Liver (tissue), 9 donors: ENCODE results near the gene PGM3. TPM values are rescaled to one million over a fixed set of nuclear protein-coding genes. Genes with fewer than 3 reads are reported as not detected.

ENCODE experiments used
- DNase-seq: peaks from one replicate; pipeline ENCODE4 v3.0.0-alpha.2; 2017; ENCODE audit warnings: low spot score
- H3K27ac ChIP-seq, 2 donors: one replicate each; pipeline ENCODE4 v1.7.0; 2013; ENCODE audit warnings: inconsistent platforms in 2 of 2, low read length in 2 of 2, control low read depth in 1 of 2, low read depth in 1 of 2, mild to moderate bottlenecking in 1 of 2
- H3K27me3 ChIP-seq, 4 donors: one replicate each; pipeline versions ENCODE4 v1.6.1 to v1.7.0; 2013; ENCODE audit warnings: low read length in 3 of 4, inconsistent platforms in 1 of 4, mild to moderate bottlenecking in 1 of 4, moderate library complexity in 1 of 4; ENCODE audit not compliant: control insufficient read depth in 4 of 4, insufficient read depth in 4 of 4
- H3K36me3 ChIP-seq, 4 donors: one replicate each; pipeline versions ENCODE4 v1.6.1 to v1.7.0; 2013; ENCODE audit warnings: low read length in 3 of 4, mild to moderate bottlenecking in 3 of 4, low read depth in 1 of 4, moderate library complexity in 1 of 4; ENCODE audit not compliant: control insufficient read depth in 4 of 4, insufficient read depth in 3 of 4
- H3K4me1 ChIP-seq, 4 donors: one replicate each; pipeline versions ENCODE4 v1.6.1 to v1.7.0; 2013; ENCODE audit warnings: low read length in 3 of 4, mild to moderate bottlenecking in 3 of 4, moderate library complexity in 1 of 4; ENCODE audit not compliant: control insufficient read depth in 4 of 4, insufficient read depth in 4 of 4
- H3K4me3 ChIP-seq, 3 donors: one replicate each; pipeline versions ENCODE4 v1.6.1 to v1.7.0; 2013; ENCODE audit warnings: low read length in 3 of 3, control low read depth in 1 of 3, low read depth in 1 of 3, mild to moderate bottlenecking in 1 of 3
- H3K9ac ChIP-seq, 2 donors: one replicate each; pipeline ENCODE4 v1.7.0; 2013; ENCODE audit warnings: low read length in 2 of 2, mild to moderate bottlenecking in 2 of 2, moderate library complexity in 2 of 2, control low read depth in 1 of 2, low read depth in 1 of 2
- H3K9me3 ChIP-seq, 4 donors: one replicate each; pipeline versions ENCODE4 v1.6.1 to v1.7.0; 2013; ENCODE audit warnings: low read length in 3 of 4; ENCODE audit not compliant: control insufficient read depth in 4 of 4
- FOXA1 ChIP-seq: IDR thresholded peaks from 2 replicates; pipeline ENCODE4 v1.6.1; 2016; ENCODE audit warnings: antibody characterized with exemption
- FOXA2 ChIP-seq: IDR thresholded peaks from 2 replicates; pipeline ENCODE4 v1.6.1; 2016; ENCODE audit warnings: antibody characterized with exemption
- GABPA ChIP-seq, 2 donors: IDR thresholded peaks in 1 of 2; conservative IDR thresholded peaks in 1 of 2; 2 replicates each; pipeline ENCODE4 v1.6.1; 2016; ENCODE audit warnings: antibody characterized with exemption in 2 of 2, mild to moderate bottlenecking in 1 of 2, moderate library complexity in 1 of 2
- HNF4A ChIP-seq, 2 donors: conservative IDR thresholded peaks; 2 replicates each; pipeline ENCODE4 v1.6.1; 2016; ENCODE audit warnings: antibody characterized with exemption in 2 of 2, mild to moderate bottlenecking in 2 of 2
- JUND ChIP-seq, 2 donors: IDR thresholded peaks; 2 replicates each; pipeline ENCODE4 v1.6.1; 2016; ENCODE audit warnings: antibody characterized with exemption in 2 of 2
- REST ChIP-seq: IDR thresholded peaks from 2 replicates; pipeline ENCODE4 v1.6.1; 2016; ENCODE audit warnings: antibody characterized with exemption, mild to moderate bottlenecking
- TAF1 ChIP-seq: conservative IDR thresholded peaks from 2 replicates; pipeline ENCODE4 v1.6.1; 2016; ENCODE audit warnings: antibody characterized with exemption, mild to moderate bottlenecking
- WGBS: extraction: QIAGEN DNeasy Blood & Tissue Kit; methylation state at CpG from one replicate; pipeline ENCODE4 v1.1.7; 2013; 5-methylcytosine and 5-hydroxymethylcytosine counted together
- polyA plus RNA-seq, 2 donors: library from polyadenylated mRNA; stranded (reverse) in 1 of 2; unstranded in 1 of 2; fragments of 200-250 nt in 1 of 2; fragments of >200 nt in 1 of 2; fragmentation: Nextera tagmentation in 1 of 2; extraction: Ambion mirVana in 1 of 2; gene quantifications; one replicate each; pipeline versions ENCODE4 v1.2.1 to v1.2.3, GENCODE V29; 2013 to 2015
- total RNA-seq, 2 donors: library from RNA; depleted of rRNA; stranded (reverse); fragments of >200 nt; gene quantifications; one replicate each; pipeline ENCODE4 v1.2.3, GENCODE V29; 2014
- TF ChIP-seq, protein P1 (sequence below): IDR thresholded peaks from 2 replicates; pipeline ENCODE4 v1.6.1; 2016; ENCODE audit warnings: antibody characterized with exemption
- TF ChIP-seq, protein P2 (sequence below): IDR thresholded peaks from 2 replicates; pipeline ENCODE4 v1.6.1; 2016; ENCODE audit warnings: antibody characterized with exemption
- TF ChIP-seq, protein P3 (sequence below): fragments of 150-350 bp; IDR thresholded peaks from 2 replicates; pipeline ENCODE4 v1.5.1; 2017; ENCODE audit warnings: improper control_type of control experiment, low read depth, low read length; ENCODE audit not compliant: missing input control
- donor health status: healthy.
- donor health status: healthy.
- donor health status: healthy.
- donor health status: healthy.
- donor health status: healthy.

Gene PGM3
- total and polyA plus RNA-seq, 4 donors, result 14.7 to 61.1 (median 26.0) TPM

DNA sequence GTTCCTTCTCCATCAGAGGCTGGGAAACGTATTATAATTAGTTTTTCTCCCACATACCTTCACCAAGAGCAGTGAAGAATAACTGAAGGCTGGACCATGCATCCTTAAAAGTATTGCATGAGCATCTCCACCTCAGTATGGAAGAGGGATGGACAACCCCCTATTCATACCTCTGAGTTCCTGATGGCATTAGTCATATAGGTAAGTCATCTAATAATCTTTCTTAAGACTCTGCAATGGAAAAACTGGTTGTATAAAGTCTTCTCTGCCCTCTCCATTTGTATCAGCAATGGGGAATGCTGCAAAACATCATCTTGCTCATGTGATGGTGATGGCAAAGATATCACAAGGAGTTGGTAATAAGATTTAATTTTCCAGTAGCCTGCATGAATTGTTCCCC lies 24.5 kb downstream of the PGM3 start:
- Histone ChIP-seq H3K27me3 (no peaks in the 10 kb centered on the region), H3K36me3 (peaks cover 15 to 80% (median 67%) of the 10 kb centered on the region in 4 donors), H3K27ac (no peak overlapping the region), H3K4me3 (no peak overlapping the region), H3K4me1 (no peaks in the 10 kb centered on the region), H3K9me3 (no peaks in the 10 kb centered on the region), H3K9ac (no peak overlapping the region)
- DNase-seq, result no peak
- WGBS, result 93% methylated on average over 1 of the region's 1 CpG
- TF ChIP-seq GABPA (IDR thresholded peaks at IDR 0.05 in 1 of 2, conservative IDR thresholded peaks at IDR 0.05 in 1 of 2) (no peak), FOXA1 (no peak), HNF4A (conservative IDR thresholded peaks at IDR 0.05) (no peak), REST (no peak)
- TF ChIP-seq, protein P1, sequence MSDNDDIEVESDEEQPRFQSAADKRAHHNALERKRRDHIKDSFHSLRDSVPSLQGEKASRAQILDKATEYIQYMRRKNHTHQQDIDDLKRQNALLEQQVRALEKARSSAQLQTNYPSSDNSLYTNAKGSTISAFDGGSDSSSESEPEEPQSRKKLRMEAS, result no peak
- TF ChIP-seq, protein P2, sequence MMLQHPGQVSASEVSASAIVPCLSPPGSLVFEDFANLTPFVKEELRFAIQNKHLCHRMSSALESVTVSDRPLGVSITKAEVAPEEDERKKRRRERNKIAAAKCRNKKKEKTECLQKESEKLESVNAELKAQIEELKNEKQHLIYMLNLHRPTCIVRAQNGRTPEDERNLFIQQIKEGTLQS, result no peak

- H3K36me3 ChIP-seq, result peaks cover 15 to 74% (median 63%) of the 10 kb centered on the region in 4 donors
- H3K4me1 ChIP-seq, result no peaks in the 10 kb centered on the region
- no peak overlapping the region for H3K4me3 ChIP-seq
- no peaks in the 10 kb centered on the region for H3K27me3 ChIP-seq
- 98% methylated on average over 5 of the region's 5 CpGs for WGBS
- no peaks in the 10 kb centered on the region for H3K9me3 ChIP-seq
- TF ChIP-seq REST (no peak), JUND (IDR thresholded peaks at IDR 0.05) (no peak), TAF1 (no peak), FOXA2 (no peak)
- TF ChIP-seq, protein P2, result no peak
- TF ChIP-seq, protein P3, sequence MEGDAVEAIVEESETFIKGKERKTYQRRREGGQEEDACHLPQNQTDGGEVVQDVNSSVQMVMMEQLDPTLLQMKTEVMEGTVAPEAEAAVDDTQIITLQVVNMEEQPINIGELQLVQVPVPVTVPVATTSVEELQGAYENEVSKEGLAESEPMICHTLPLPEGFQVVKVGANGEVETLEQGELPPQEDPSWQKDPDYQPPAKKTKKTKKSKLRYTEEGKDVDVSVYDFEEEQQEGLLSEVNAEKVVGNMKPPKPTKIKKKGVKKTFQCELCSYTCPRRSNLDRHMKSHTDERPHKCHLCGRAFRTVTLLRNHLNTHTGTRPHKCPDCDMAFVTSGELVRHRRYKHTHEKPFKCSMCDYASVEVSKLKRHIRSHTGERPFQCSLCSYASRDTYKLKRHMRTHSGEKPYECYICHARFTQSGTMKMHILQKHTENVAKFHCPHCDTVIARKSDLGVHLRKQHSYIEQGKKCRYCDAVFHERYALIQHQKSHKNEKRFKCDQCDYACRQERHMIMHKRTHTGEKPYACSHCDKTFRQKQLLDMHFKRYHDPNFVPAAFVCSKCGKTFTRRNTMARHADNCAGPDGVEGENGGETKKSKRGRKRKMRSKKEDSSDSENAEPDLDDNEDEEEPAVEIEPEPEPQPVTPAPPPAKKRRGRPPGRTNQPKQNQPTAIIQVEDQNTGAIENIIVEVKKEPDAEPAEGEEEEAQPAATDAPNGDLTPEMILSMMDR, result no peak
- no peak for DNase-seq
- no peak overlapping the region for H3K9ac ChIP-seq
- H3K27ac ChIP-seq, result no peak overlapping the region
Observed at GRCh38 chr6:83167726-83168278, 25.3 kb downstream of the PGM3 start.
